HG02885 (cell line): ENCODE results near the gene PMAIP1.
"Not testable (repeated sequence)": the region's sequence is repeated elsewhere in the genome, so short reads cannot be mapped to it uniquely, and the experiment has no call there.

ENCODE experiments used
- ATAC-seq: cut with Tn5 transposase; IDR thresholded peaks from one replicate; pipeline ENCODE4 v1.9.1; 2021; ENCODE audit warnings: mild to moderate bottlenecking; ENCODE audit not compliant: unreplicated experiment, poor library complexity

Gene PMAIP1

DNA sequence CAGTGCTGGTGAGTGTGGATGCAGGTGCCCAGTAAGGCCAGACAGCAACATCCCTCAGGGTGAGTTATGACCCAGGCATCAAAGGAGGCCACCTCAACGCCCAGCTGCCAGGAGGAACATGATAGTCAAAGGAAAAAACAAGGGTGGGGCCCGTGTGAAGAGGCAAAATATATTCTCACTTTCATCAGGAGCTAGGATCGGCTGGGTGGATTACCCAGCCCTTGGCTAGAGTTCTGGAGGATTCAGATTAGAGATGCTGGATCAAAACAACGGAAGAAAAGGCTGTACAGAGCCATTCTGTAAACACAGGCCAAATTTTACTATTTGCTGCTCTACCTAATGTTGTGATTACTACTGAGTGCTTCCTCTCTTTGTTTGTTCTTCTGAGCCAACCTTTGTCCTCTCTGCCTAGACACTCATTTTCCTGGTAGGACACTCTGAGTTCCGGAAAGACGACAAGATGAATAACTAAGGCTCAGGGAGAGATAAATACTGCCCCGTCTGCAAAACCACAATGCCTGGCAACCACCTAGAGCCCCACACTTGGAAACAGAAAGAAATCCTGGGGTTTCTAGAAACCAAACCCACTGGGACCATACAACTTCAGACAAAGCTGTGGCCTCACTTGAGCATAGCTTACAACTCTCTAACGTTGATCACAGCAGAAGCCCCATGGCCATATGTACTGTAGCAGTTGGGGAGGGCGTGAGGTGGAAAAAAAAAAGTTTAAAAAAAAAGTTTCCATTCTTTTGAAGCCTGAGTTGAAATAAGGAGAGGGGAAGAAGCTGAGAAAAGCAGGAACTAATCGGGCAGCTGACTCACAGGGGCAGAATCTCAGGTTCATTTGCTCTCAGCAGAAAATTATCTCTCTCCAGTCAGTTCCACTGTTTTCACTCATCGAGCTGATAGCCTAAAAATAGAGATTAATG lies 17.8 kb upstream of the PMAIP1 start:
- peak; percentile 45 for ATAC-seq

DNA sequence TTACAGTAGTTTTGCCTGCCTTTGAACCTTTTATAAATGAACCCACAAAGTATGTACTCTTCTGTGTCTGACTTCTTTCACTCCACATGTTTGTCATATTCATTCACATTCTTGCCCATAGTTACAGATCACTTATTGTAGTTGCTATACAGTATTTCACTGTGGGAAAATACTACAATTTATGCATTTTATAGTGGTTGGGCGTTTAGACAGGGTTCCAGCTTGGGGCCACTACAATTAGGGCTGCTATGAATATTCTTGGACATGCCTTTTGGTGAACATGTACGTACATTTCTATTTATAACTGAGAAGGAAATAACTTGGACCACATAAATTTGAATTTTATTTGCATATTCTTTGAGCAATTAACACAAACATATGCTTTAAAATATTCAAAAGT lies 15.4 kb upstream of the PMAIP1 start:
- no peak for ATAC-seq

DNA sequence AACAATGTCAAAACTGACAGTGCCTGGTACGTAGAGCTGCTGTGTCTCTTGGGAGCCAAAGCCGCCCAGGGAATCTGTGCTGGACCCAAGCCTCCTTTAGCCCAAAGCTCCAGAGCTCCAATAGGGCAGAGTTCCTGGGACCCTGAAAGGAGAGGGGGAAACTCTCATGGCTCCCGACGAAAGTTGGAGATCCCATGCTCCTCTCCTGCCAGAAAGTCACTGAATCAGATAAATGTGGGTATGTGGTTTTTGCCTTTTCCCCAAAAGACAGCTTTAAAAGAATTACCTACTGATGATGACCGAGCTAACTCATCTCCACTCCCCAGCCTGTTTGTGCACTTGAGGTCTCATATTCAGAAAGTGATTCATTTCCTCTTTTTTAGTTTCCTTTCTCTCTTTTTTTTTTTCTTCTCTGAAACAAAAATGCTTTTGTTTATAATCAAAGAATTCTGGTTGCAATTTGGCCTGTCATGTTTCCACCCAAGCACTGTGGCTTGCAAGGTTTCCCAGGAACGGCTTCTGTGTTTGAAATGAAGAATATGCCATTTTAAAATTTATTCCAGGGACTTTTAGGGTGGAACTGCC lies 14.1 kb upstream of the PMAIP1 start:
- peak; percentile 92 for ATAC-seq

DNA sequence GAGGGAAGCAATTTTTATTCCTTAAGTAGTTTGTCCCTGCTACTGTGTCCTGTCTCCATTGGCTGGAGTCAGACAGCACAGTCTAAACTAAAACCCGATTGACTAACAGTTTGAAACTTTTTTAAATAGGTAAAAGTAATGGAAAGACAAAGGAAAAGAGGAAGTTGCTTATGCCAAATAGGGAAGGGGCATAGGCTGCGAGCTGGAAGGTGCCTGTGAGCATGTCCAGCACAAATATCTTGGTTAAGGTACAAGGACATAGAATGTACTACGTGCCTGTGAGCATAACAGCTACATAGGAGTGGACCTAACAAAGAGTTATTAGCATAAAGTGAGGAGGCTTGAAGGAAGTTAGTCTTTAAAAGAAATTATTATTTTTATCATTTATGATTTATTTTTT lies 13.4 kb upstream of the PMAIP1 start:
- ATAC-seq: not testable (repeated sequence)

DNA sequence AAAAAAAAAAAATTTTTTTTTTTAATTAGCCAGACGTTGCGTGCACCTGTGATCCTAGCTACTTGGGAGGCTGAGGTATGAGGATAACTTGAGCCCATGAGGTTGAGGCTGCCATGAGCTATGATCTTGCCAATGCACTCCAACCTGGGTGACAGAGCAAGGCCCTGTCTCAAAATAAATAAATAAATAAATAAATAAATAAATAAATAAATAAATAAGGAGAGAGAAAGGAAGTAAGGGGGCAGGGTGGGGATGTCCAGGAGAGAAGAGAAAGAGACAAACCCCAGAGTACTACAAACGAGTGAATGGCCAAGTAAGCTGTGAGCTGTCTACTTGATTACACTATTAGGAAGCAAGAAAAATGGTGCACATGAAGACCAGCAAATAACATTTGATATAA lies 7.7 kb upstream of the PMAIP1 start:
- ATAC-seq: no peak

DNA sequence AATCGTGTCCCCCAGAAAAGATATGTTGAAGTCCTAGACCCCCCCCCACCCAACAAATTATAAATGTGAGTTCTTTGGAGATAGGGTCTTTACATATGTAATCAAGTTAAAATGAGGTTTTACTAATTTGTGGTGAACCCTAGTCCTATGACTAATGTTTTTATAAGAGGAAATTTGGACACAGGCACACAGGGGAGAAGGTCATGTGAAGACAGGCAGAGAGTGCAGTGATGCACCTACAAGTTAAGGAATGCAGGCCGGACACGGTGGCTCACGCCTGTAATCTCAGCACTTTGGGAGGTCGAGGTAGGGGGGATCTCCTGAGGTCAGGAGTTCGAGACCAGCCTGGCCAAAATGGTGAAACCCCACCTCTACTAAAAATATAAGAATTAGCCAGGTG lies 5.8 kb upstream of the PMAIP1 start:
- ATAC-seq: no peak

DNA sequence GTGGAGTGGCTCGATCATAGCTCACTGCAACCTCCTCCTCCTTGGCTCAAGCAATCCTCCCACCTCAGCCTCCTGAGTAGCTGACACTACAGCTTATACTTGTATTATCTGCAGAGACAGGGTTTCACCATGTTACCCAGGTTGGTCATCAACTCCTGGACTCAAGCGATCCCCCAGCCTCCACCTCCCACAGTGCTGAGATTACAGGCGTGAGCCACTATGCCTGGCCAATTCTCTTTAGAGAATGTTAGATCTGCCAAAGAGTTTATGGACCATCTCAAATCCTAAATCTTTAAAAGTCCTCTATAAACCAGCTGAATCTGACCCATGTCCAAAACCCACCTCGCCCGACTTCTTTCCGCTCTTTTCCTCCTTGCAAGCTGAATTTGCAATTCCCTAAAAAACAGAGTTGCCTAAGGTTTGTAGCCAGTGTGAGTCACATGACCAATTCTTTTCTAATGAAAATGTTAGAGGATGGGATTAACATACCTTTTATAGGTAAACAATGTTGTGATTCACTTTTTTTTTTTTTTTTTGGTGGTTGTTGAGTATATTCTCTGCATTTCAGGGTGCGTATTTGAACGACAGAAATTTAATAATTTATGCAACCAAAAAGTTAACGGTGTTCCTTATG lies 2.4 kb upstream of the PMAIP1 start:
- ATAC-seq: no peak

DNA sequence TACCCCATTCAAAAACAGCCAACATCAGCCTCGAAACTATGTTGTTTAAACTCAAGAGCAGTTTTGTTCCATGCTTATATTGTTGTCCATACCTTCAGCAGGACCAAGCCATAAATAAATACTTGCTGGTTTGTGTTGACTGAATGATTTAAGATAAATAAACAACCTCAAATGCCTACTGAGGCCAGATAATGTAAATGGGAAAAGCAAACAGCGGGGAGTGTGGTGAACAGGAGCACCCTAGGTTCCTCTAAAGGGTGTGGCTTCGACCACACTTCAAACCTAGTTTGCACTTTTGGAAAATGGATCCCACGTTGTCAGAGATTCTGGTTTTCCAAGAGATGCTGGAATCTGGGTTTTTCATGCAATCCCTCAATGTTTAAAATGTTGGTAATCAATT lies 1.7 kb upstream of the PMAIP1 start:
- no peak for ATAC-seq

- peak; percentile 11 for ATAC-seq
These were observed 1.0 kb upstream of the PMAIP1 start for GRCh38 chr18:59898609-59899297.

- peak; percentile 35 for ATAC-seq
These were observed 679 bp downstream of the PMAIP1 start for GRCh38 chr18:59900222-59901128.

DNA sequence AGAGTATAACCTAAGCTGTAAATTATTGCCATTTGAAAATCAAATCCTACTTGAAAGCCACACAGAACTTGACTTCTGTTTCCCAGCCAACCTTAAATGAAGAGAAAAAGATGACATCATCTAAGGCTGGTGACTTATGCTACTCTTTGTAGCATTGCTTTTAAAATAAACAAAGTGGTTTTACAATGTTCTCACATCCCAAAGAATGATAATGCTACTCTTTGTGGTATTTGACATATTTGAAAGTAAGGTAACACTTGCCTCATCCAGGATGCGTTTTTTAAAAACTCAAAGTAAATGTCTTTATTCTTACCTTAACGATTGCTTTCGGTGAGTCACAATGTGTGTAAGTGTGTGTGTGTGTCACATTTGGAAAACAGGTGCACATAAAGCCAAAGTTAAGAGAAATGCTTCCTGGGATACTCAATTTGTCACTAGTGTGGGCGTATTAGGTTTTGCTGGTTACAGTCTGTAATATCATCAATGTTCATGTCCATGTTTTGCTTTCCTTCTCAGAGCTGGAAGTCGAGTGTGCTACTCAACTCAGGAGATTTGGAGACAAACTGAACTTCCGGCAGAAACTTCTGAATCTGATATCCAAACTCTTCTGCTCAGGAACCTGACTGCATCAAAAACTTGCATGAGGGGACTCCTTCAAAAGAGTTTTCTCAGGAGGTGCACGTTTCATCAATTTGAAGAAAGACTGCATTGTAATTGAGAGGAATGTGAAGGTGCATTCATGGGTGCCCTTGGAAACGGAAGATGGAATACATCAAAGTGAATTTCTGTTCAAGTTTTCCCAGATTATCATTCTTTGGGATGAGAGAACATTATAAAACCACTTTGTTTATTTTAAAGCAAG lies 2.6 kb downstream of the PMAIP1 start:
- ATAC-seq: no peak

DNA sequence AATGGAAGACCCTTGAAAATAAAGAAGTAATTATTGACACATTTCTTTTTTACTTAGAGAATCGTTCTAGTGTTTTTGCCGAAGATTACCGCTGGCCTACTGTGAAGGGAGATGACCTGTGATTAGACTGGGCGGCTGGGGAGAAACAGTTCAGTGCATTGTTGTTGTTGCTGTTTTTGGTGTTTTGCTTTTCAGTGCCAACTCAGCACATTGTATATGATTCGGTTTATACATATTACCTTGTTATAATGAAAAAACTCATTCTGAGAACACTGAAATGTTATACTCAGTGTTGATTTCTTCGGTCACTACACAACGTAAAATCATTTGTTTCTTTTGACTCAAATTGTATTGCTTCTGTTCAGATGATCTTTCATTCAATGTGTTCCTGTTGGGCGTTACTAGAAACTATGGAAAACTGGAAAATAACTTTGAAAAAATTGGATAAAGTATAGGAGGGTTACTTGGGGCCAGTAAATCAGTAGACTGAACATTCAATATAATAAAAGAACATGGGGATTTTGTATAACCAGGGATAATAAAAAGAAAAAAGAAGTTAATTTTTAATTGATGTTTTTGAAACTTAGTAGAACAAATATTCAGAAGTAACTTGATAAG lies 3.3 kb downstream of the PMAIP1 start:
- ATAC-seq: no peak

- ATAC-seq: no peak
These were observed 4.3 kb downstream of the PMAIP1 start for GRCh38 chr18:59904011-59904601.

- ATAC-seq: no peak
These were observed 5.9 kb downstream of the PMAIP1 start for GRCh38 chr18:59905686-59906091.

DNA sequence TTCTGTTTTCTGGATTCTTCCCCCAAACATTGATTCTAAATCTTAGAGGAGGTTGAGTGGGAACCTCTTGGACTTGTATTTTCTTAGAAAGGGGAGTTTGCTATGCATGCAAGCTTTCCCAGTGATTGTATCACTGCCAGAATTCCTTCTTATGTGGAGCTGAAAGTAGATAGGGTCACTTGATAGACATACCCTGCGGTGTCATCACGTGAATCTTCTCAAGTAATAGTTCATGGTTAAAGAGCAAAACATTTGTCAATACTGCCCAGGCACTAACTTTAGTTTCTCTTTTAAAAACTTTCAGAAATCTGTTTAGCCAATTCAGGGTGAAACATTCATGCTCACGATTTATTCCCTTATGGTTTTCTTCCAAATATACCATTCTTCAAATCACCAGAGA lies 6.4 kb downstream of the PMAIP1 start:
- ATAC-seq: no peak

DNA sequence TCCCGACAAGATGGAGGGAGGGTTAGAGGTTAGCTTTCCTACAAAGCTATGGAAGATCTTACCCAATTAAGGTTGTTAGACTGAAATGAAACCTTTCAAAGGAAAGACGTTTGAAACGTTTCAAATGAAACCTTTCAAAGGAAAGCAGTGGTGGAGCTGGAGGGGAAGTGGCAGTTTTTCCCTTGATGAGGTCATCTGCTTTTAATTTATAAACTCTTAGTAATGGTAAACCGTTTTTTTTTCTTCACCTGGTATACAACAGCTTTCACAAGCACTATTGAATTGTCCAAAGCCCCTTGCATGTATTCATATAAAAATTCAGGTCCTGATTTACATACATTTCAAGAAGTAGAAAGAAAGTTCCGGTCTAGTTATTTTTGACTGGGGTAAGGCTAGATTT lies 7.4 kb downstream of the PMAIP1 start:
- ATAC-seq: peak; percentile 19

DNA sequence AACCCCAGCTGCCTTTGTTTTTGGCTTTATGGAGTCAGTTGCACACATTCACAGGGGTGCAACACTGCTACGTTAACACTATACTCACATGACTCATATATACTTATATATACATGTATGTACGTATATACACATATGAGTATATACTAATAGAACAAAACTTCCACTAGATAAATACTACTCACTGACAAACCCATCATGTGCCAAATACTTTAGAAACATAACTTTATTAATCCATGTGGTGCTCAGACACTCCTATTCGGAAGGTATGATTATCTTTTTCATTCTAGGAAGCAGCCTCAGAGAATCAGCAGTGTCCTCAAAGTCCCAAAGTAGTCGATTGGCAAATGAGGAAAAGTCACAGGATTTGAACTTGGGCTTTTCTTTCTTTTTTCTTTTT lies 7.9 kb downstream of the PMAIP1 start:
- peak; percentile 11 for ATAC-seq

DNA sequence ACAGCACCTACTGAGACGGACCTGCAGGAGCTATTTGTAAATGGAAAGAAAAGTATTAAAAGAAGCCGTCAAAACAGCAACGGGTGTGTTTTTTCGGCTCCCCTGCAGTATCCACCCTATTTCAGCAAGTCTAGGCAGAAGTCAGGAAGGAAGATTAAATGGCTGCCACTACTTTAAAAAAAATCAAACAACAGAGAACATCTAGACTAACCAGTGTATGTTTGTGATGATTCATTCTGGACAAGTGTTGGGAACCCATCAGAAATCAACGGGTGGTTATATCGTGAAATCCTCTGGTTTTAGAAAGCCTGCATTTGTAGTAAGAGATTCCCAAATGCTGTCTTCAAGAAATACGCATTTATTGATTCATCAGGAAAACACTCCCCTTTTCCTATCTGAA lies 9.0 kb downstream of the PMAIP1 start:
- ATAC-seq: no peak
